NCI-H748 treated with DMSO at 0.1 percent for 48 hours (cell line): Measurements from ENCODE around the gene FOXP1.

ENCODE experiments used
- DNase-seq: peaks from one replicate; lab custom pipeline; 2025; lab: John Stamatoyannopoulos, UW

FOXP1 gene

DNA sequence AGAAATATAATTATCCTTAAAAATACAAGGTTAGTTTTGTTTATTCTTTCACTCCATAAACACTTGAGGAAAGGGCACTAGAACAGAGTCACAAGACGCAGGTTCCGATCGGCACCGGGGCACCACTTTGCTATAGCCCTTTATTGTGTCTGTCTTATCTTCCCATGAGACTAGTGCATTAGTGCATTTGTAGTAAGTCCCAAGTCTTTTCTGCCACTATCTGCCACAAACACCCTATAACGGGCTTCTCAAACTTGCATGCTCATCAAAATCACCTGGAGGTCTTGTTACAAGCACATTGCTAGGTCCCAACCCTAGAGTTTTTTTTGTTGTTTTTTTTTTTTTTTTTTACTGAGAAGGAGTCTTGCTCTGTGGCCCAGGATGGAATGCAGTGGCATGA is 213.1 kb downstream of the FOXP1 start:
- DNase-seq: no peak

DNA sequence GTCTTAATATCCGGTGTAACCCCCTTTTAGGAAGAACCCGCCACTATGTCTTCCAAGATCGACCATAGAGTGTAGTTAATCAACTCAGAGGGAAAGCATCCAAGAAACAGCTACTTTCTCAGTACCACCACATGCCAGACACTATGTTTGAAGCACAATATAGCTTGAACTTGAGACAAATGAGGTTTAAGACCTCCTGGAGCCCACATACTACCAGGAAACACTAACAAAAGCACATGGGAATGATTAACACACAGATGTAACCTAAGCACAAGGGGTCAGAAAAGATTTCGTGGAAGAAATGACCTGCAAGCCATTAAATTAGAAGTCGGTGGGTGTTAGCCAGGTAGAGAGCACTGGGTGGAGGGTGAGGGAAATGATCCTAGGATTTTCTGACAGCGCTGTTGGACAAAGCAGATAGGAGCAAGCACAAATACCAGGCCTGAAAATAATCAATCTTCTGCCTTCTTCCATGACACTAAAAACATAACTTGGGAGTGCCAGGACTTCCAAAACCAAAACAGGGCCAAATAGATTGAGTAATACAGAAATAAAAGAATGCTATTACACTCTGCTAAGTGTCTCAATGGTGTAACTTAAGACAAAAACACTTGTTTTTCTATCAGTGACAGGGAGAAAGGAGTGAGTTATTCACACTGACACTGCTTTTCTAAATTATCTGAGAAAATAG is 213.7 kb downstream of the FOXP1 start:
- no peak for DNase-seq

DNA sequence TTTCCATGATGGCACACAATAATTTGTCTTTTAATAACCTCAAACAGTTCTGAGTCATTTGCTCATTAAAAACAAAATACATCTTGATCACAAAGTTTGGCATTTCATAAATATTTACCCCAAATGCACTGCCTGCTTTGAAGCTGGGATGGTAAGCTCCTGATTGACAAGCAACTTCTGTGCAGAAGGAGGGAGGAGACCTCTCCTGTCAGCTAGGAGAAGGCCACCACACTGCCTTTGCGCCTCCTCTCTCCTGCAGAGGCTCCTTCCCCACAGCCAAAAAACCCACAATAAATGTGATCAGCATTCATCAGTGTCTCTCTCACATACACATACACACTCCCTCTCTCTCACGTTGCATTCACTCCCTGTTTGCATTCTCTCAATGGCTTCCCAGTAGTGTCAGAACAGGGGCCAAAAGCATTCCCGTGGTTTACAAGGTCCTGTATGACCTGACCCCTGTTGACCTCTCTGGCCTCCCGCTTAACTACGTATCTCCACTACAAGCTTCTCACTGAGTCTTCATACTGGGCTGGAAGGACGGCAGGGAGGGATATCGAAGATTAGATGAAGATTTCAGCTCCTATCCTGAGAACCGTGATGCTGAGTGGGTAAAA is 216.4 kb downstream of the FOXP1 start:
- DNase-seq: no peak

DNA sequence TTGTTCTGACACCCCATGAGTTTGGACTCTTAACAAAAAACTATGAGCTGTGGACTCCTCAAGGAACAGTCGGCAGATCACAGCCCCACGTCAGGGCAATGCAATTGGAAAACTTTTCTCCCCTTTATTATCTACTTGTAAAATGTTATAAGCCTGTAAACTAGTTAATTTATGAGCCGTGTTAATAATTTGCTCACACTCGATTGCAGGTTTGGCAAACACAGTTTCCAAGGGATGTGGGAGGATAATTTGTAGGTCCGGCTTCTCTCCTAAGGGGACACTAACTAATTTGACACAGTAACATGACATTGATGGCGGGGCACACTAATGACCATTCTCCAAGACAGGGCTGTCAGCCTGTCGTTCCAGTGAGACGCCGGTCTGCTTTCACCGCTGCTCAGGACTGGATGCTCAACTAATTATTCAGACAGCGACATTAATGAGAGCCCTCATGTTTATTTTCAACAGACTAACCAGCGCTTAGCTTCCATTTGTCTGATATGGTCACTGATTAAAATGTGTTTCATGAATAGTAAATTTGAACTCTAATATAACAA is 222.1 kb downstream of the FOXP1 start:
- no peak for DNase-seq

DNA sequence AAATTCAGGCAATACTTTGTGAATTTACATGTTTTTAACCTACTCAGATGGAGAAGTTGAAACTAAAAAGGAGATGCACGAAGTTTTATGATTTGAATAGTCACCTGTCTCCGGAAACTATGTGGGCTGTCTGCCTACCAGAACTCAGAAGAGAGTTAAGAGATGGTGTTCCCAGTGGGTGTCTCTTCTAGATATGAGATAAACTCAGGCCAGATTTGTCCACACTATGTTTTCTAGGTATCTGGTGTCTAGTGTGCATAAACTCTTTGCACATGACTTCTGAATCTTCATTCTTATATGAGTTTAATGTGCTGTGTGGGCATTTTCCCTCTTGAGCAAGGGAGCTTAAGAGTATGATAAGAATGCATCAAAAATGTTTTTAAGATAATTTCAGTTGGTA is 222.8 kb downstream of the FOXP1 start:
- DNase-seq: no peak

DNA sequence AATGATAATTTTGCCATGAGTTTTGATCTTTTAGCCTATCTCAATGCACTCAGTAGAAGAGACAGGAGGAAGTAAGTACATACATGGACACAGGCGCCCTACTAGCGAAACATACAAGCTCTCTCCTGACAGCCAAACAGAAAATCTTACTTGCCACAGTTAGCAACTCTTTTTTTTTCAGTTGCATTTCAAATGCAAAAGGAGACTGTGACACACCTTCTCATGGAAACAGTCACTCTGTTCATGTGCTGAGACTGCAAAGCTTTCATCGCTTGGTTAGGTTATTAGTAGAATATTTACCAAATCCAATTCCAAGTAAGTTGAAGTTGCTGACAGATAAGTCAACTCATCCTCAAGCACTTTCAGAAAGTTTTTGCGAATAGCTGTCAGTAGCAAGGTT is 223.3 kb downstream of the FOXP1 start:
- DNase-seq: no peak

DNA sequence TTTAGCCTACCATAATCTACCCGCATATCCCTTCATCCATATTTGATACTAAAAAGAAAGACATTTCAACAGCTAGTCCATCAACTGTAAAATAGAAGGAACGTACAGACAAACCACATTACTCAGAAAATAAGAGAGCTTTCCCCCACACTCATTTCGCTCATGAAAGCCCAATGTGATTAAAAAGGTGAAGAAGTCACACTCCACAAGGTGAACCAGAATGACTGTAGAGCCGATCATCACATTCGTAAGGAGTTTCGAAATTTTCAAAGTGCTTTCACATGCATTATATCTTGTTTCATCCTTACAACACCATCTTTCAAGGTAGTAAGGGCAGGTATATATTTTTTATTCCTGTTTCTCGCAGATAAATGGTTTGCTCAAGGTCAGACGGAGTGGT is 225.3 kb downstream of the FOXP1 start:
- no peak for DNase-seq

DNA sequence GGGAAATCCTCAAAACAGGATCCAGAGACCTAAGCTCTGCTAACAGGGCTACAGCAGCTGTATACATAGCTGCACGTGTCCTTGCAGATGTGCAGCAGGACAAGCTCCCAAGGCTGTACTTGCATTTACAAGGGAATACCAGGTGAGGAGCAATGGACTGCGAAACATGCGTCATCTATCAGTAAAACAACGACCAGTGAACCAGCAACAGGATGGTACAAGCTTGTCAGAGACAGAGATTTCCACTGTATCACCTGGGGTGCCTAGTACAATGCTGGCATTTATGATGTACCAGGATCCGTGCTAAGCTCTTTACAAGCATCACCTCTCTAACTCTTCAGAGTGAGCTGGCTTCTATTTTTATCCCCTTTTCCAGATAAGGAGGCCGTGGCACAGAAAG is 227.3 kb downstream of the FOXP1 start:
- no peak for DNase-seq

DNA sequence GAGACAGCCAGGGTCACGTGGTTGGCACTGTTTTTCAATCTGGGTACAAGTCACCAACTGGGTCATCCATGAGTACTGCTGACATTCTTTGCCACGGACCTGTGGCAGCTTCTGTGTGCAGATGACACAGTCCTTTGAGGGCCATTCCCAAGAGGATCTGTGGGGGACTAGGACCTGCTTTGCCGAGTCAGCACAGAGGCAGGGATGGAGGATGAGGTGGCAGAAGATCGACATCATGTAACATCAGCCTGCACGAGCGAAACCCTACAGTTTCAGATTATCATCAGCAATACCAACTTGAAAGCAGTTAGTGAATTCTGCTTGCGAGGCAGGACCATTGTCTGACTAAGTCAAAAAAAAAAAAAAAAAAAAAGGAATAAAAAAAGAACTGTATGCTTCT is 227.7 kb downstream of the FOXP1 start:
- no peak for DNase-seq

DNA sequence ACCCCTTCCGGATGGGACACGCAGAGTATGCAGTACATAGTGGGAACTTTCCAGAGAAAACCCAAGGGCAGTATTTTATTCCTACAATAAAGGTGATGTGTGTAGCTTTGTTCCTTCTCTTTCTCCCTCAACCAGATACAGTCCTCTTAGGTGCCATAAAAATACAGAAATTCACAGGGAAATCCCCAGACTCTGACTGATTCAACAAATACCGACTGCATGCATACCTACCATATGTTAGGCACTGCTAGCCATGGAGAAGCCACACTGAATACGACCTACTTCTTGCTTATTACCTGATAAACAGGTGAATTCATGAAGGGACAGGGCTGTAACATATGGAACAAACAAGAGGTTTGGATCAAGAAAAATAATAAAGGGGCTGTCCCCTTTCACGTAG is 228.5 kb downstream of the FOXP1 start:
- DNase-seq: no peak

DNA sequence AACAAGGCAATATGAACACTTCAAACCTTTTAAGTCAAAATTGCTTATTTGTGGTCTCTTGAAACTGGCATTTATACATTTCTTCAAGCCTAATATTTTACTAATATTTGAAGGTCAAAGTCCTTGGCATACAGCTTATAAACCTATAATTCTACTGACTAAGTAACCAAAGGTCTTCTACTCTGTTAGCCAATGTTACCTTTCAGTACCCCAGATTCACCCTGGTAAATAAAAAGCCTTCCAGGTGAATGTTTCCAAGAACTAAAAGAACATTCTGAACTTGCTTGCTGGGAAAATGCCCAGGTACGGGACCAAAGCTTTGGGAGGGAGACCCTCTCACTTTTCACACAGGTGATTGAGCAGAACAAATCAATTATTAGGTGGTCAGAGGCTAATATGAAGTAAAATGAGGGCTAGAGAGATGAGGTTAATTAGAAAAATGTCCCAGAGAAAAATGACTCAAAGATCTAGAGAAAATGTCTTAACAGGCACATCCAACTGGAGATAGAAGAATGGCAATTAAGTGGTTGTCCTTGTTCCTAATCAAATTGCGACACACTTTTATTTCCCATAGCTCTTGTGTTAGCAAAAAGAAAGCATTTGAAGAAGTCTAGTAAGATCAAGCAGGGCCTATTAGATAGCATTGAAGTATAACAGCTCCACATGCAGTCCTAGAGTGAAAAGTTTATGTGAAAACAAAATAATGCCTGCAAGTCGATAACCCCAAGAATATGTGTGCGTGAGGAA is 232.0 kb downstream of the FOXP1 start:
- DNase-seq: no peak

DNA sequence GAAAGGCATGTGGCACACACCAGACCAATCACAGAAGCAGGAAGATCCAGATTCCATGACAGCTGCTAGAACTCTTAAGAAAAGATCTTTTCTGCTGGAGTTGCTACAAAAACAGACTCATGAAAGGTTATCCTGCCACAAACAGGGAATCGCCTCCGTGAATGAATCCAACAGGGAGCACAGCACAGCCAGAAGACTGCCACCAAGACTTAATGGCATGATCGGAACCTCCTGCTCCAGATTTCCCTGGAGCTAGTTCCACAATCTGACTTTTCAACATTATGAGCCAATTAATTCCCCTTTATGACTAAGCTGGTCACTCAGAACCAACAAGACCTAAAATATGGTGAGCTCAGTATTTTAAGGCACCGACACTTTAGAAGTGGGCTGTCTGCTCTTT is 232.5 kb downstream of the FOXP1 start:
- no peak for DNase-seq

DNA sequence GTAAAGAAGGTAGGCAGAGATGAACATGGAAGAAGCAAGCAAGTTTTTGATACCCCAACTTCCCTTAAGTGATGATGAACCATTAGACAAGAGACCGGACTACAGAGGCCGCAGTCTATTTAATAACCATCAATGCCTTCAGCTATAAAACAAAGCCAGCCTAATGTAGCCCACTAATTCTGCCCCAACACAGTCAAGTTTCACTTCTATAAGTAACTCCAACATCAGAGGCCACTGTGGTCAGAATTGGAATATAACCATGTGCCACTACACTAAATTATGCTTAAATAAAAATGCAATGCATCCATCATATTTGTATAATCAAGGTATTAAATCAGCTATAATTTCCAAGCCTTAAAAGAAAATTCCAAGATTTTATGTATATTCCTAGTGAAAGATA is 234.7 kb downstream of the FOXP1 start:
- DNase-seq: no peak

DNA sequence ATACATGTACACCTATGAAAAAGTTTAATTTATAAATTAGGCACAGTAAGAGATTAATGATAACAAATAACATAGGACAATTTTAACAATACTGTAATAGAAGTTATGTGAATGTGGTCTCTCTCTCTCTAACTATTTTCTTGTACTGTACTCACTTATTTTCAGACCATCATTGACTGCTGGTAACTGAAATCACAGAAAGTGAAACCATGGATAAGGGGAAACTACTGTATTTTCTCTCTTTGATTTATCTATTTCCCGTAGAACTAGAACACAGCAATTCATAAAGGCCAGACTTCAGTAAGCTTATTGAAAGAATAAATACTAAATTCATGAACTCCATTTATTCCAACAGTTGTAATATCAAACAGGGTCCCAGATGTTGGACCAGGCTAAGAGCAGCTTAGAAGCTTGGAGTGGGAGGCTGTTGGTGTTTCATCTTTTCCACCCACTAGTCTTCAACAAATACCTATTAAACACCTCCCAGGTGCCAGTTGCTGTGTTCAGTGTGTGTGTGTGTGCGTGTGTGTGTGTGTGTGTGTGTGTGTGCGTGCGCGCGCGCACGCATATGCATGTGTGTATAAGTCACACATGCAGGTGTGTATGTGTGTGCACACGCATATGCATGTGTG is 235.4 kb downstream of the FOXP1 start:
- no peak for DNase-seq

DNA sequence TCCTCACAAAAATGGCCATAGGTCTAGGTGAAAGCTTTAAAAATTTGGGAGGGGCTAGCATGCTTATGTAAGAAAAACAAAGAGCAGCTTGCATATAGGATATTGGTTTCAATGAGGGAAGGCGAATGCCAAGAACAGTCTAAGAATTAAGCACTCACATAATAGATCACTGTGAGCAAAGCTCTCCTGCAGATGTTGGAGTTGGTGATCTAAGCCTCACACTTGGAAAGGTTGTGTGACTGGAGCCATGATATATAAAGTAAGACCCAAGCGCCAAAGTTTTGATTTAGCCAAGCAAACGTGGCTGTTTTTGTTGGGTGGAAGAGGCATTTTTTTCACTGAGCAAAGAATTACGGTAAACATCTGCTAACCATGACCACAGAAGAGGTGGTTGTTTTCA is 237.5 kb downstream of the FOXP1 start:
- DNase-seq: no peak

DNA sequence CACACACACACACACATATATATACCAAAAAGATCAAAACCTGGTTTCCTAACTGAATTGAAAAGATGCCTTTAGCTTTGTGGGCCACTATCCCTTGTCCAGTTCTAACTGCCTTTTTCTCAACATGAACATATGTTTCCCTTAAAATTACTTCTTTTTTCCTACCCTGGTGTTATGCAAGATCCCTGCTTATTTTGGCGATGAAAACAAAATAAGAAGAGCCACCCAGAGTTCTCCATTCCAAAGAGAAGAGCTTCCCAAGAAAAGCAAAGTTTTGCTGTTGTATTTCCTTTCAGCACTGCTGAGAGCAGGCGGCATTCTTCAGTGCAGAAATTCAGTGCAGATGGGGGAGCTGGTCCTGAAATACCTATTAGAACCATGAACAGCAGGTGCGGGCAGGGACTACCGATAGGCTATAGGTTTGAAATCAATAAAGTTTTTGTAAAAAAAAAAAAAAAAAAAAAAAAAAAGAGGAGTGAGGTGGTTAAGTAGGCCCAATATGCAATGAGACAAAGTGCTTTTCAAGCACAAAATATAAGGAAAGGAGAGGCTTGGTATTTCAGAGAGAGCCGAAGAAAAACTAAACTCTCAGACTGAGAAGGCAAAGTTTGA is 238.0 kb downstream of the FOXP1 start:
- no peak for DNase-seq

DNA sequence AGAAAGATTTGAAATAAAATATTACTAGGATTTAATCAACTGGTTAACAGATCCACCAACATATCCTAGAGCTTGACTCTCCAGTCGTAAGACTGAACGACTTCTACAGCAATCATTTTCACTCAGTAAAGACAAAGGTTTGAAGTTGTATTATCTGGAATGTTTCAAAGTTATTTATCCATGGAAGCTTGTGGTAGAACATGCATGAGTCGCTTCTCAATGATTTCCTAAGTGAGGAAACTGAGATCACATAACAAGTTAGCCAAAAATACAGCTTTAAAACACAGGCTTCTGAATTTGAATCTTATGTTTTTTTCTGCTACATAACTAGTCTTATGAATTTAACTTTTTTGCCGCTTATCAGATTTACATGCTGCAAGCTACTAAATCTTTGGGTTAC is 241.8 kb downstream of the FOXP1 start:
- no peak for DNase-seq

DNA sequence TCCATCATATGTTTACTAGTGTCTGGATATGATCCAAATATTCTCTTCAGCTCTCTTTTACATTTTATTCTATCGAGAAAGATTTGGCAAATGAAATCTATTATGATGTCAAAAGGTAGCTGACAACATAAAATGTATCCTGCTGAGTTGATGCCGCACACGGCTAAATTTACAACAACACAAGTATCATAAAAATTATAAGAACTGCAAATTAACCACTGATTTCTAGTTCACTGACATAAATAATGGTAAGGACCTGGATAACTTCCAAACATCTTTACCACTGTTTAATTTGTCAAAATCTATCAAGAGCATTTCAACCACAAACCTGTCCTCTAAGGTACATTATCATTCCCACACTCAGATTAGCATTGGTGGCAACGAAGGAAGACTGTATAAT is 244.5 kb downstream of the FOXP1 start:
- DNase-seq: no peak

DNA sequence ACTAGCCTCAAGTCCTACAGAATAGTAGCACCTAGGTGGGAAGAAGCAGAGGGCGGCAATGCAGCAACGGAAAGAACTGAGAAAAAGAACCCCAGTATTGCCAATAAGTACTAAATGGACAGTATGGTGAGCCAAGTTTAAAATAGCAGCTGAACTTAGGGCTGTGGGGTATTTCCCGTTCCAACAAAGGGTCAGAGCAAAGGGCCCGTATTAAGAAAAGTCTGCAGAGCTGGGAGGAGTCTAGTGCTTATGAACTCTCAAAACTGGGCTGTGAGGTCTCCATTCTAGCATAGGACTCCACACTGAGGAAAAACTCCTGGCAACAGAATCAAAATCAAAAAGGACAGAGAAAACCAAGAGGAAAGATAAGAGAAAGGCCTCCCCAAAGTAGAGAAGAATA is 250.7 kb downstream of the FOXP1 start:
- DNase-seq: no peak

DNA sequence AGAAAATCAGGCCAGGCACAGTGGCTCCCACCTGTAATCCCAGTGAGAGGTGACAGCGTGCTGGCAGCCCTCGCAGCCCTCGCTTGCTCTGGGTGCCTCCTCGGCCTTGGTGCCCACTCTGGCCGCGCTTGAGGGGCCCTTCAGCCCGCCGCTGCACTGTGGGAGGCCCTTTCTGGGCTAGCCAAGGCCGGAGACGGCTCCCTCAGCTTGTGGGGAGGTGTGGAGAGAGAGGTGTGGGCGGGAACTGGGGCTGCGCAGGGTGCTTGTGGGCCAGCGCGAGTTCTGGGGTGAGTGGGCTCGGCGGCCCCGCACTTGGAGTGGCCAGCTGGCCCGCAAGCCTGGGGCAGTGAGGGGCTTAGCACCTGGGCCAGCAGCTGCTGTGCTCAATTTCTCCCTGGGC is 252.6 kb downstream of the FOXP1 start:
- no peak for DNase-seq

DNA sequence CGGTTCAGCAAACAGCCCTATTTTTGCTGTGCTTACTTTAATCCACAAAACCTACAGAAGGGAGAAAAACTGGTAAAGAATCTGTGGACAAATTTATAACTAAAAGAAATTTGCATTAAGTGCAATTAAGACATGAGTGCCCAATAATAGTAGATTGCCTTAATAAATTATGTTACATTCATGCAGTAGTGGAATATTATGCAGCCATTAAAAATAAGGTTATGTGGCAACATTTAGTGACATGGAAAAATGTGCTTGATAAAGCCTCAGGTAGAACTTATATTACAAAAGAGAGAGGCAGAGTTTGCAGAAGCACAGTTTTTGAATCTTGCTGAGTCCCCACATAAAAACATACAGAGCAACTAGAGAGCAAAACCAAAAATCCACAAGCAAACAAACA is 253.0 kb downstream of the FOXP1 start:
- DNase-seq: no peak

DNA sequence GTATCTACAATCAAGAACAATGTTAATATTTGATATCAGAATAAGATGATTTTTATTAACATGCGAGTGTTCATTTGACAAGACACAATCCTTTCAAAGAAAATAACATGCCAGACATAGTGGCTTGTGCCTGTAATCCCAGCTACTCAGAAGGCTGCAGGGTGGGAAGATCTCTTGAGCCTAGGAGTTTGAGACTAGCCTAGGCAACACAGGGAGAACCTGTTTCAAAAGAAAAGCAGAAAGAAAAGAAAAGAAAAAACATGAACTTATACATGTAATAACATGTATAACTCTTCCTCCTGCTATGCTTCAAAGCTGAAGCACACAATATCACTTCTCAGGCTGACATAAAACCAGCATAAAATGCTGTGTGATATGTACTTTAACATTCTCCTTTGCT is 253.7 kb downstream of the FOXP1 start:
- DNase-seq: no peak
